Breast epithelium (tissue), 3 donors: Measurements from ENCODE around the gene PRMT9.

Source experiments
- POLR2A ChIP-seq: fragments of 450-650 bp; IDR thresholded peaks from one replicate; pipeline ENCODE4 v1.6.1; 2016; ENCODE audit warnings: antibody characterized with exemption, mild to moderate bottlenecking, moderate library complexity
- POLR2AphosphoS5 ChIP-seq, 3 donors: sonication (generic); formaldehyde crosslinking; IDR thresholded peaks; one replicate each; pipeline ENCODE4 v1.6.1; 2017; ENCODE audit warnings: antibody characterized with exemption in 3 of 3
- TF ChIP-seq, protein P1 (sequence below), 3 donors: fragments of 450-650 bp; IDR thresholded peaks; one replicate each; pipeline ENCODE4 v1.5.1; 2016 to 2017; ENCODE audit warnings: antibody characterized with exemption in 3 of 3, mild to moderate bottlenecking in 3 of 3, moderate library complexity in 3 of 3

DNA sequence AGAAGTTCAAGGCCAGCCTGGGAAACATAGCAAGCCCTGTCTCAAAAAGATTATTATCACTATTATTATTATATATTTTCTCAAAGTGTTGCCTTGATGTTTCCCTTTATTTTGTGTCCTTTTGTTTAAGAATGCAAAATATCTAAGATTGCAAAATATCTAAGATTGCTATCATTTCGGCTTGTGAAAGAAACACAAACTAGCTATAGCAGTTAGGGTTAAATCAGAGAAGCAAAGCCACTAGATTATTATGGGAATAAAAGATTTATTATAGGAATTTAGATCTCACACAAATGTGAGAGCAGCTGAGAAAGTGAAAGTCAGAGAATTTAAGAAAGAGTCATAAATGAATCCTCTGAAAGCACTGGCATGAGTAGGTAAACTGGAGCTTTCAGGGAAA lies 84.8 kb downstream of the PRMT9 start:
- TF ChIP-seq, protein P1, sequence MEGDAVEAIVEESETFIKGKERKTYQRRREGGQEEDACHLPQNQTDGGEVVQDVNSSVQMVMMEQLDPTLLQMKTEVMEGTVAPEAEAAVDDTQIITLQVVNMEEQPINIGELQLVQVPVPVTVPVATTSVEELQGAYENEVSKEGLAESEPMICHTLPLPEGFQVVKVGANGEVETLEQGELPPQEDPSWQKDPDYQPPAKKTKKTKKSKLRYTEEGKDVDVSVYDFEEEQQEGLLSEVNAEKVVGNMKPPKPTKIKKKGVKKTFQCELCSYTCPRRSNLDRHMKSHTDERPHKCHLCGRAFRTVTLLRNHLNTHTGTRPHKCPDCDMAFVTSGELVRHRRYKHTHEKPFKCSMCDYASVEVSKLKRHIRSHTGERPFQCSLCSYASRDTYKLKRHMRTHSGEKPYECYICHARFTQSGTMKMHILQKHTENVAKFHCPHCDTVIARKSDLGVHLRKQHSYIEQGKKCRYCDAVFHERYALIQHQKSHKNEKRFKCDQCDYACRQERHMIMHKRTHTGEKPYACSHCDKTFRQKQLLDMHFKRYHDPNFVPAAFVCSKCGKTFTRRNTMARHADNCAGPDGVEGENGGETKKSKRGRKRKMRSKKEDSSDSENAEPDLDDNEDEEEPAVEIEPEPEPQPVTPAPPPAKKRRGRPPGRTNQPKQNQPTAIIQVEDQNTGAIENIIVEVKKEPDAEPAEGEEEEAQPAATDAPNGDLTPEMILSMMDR (IDR thresholded peaks at IDR 0.05), result no peak
- no peak for TF ChIP-seq POLR2A
- no peak for TF ChIP-seq POLR2AphosphoS5 (IDR thresholded peaks at IDR 0.05)
